Body of pancreas (tissue), 4 donors: ENCODE data around the gene CHST14. TPM values are rescaled to one million over a fixed set of nuclear protein-coding genes. Genes with fewer than 3 reads are reported as not detected.

Experiments
- ATAC-seq: fragments of 150-250 bp; one replicate; pipeline ENCODE4 v1.9.1; 2016
- DNase-seq, 4 donors: peaks; one replicate each; pipeline ENCODE4 v3.0.0-alpha.2; 2019
- H3K27ac ChIP-seq, 4 donors: fragments of 200-600 bp; sonication (generic); 1 replicate in 3 of 4; 2 replicates in 1 of 4; pipeline versions ENCODE4 v1.5.1 to v1.6.1; 2016 to 2019; ENCODE audit warnings: mild to moderate bottlenecking in 1 of 4, mixed read lengths in 1 of 4, moderate library complexity in 1 of 4
- H3K27me3 ChIP-seq, 2 donors: fragments of 200-600 bp; sonication (generic); one replicate each; pipeline ENCODE4 v1.6.0; 2016; ENCODE audit warnings: mild to moderate bottlenecking in 1 of 2
- H3K36me3 ChIP-seq, 2 donors: fragments of 200-600 bp; sonication (generic); replicated peaks in 1 of 2; 2 replicates each; pipeline ENCODE4 v1.5.1; 2016; ENCODE audit warnings: low read depth in 2 of 2; ENCODE audit not compliant: insufficient read depth in 1 of 2
- H3K4me1 ChIP-seq: fragments of 200-600 bp; sonication (generic); one replicate; pipeline ENCODE4 v1.6.0; 2016
- H3K4me3 ChIP-seq, 2 donors: fragments of 200-600 bp; sonication (generic); 1 replicate in 1 of 2; 2 replicates in 1 of 2; pipeline ENCODE4 v1.5.1; 2016 to 2019
- H3K9me3 ChIP-seq, 3 donors: fragments of 200-600 bp; sonication (generic); 1 replicate in 2 of 3; 2 replicates in 1 of 3; pipeline ENCODE4 v1.5.1; 2016
- POLR2A ChIP-seq, 3 donors: fragments of 450-650 bp; IDR thresholded peaks; one replicate each; pipeline ENCODE4 v1.6.1; 2016; ENCODE audit warnings: antibody characterized with exemption in 3 of 3, mild to moderate bottlenecking in 2 of 3
- WGBS, 2 donors: methylation state at CpG; one replicate each; pipeline ENCODE4 v1.1.5; 2017; 5-methylcytosine and 5-hydroxymethylcytosine counted together
- intact Hi-C: fragments of 100-400 bp; cut with DNase I; formaldehyde crosslinking; loops from one replicate; pipeline ENCODE4 v1.15.1; 2023
- total RNA-seq, 2 donors: library from RNA; depleted of rRNA; stranded (reverse); fragments of >200 nt; gene quantifications; one replicate each; pipeline ENCODE4 v1.1.0, GENCODE V29; 2016
- TF ChIP-seq, protein P1 (sequence below), 7 experiments: fragments of 450-650 bp in 4 of 7; fragments of 200-600 bp in 3 of 7; sonication (generic) in 3 of 7; IDR thresholded peaks; one replicate each; pipeline ENCODE4 v1.5.1; 2016 to 2019; ENCODE audit warnings: antibody characterized with exemption in 7 of 7

Gene CHST14
- total RNA-seq, 2 donors from 2014 or later: 4.7 to 8.6 TPM

DNA sequence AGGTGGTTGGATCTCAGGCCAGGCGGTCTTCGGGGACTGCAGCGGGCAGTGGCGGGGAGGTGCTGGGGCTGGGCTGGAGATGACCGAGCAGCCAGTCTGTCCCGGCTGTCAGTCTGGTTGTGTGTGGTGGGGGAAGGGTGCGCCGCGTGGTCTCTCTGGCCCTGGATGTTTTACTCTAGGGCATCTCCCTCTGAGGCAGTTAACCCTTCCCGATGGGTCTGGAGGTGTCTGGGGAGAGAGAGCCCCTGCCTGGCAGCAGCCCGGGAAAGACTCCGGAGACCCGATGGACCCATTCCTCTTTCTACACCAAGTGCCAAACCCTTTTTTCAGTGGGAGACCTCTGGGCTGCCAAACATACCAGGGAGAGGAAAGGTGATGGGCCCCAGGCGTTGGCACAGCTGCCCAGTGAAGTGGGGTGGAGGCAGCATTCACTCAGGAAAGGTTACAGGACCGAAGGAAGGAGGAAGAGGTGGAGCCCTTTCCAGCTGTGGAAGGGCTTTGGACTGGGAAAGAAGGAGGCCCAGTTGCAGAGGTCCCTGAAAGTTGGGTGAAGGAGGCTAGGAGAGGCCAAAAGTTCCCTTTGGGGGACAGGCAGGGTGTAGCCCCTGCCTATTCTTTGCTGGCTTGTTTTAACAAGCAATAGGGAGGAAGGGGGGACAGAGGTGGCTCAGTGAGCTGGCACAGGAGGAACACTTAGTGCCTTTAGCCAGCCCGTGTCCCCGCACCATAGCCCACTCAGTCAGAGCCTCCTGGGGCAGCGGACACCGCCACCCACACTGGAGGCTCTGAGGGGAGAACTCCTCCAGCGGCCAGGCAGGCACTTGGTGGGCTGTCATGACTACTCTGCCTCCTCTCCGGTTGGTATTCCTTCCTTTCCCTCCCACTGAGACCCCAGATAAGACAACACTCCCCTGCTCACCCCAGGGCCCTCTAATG lies 32.8 kb upstream of the CHST14 start:
- TF ChIP-seq, protein P1, sequence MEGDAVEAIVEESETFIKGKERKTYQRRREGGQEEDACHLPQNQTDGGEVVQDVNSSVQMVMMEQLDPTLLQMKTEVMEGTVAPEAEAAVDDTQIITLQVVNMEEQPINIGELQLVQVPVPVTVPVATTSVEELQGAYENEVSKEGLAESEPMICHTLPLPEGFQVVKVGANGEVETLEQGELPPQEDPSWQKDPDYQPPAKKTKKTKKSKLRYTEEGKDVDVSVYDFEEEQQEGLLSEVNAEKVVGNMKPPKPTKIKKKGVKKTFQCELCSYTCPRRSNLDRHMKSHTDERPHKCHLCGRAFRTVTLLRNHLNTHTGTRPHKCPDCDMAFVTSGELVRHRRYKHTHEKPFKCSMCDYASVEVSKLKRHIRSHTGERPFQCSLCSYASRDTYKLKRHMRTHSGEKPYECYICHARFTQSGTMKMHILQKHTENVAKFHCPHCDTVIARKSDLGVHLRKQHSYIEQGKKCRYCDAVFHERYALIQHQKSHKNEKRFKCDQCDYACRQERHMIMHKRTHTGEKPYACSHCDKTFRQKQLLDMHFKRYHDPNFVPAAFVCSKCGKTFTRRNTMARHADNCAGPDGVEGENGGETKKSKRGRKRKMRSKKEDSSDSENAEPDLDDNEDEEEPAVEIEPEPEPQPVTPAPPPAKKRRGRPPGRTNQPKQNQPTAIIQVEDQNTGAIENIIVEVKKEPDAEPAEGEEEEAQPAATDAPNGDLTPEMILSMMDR (IDR thresholded peaks at IDR 0.05): no peak
- TF ChIP-seq POLR2A (IDR thresholded peaks at IDR 0.05): no peak
- no peaks in the 10 kb centered on the region for H3K36me3 ChIP-seq
- peak overlapping the region; percentile 71 to 87 (median 84) for H3K27ac ChIP-seq
- intact Hi-C loops: no loop called here
- DNase-seq (peak in 1 of 4 donors; percentile 27), ATAC-seq (no peak)
- peaks cover 44% of the 10 kb centered on the region for H3K4me1 ChIP-seq
- no peaks in the 10 kb centered on the region for H3K27me3 ChIP-seq
- no peaks in the 10 kb centered on the region for H3K9me3 ChIP-seq
- WGBS, 2 donors: 70 to 80% methylated on average over 18 to 21 of the region's 21 CpGs
- H3K4me3 ChIP-seq: no peak overlapping the region

DNA sequence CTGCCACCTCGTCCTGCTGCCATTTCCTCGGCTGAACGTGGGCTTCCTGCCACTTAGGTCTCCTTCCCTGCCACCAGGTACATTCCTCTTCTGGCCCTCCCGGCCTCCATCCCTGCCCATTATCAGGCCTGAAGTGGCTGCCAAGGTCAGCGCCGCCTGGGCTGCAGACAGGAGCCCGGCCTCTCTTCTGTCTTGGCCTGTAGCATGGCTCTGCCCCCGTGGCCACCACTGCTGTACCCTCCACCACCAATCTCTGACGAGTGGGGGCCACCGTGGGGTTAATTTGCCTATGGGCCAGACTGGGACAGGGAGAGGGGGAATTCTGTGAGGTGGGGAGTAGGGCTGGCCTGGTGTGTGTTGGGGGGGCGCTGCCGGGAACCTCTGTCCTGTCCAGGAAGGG lies 32.1 kb upstream of the CHST14 start:
- intact Hi-C loops: no loop called here
- Histone ChIP-seq H3K27me3 (no peaks in the 10 kb centered on the region), H3K4me1 (peaks cover 51% of the 10 kb centered on the region), H3K9me3 (no peaks in the 10 kb centered on the region), H3K27ac (peak overlapping the region; percentile 71 to 87 (median 84)), H3K4me3 (no peak overlapping the region), H3K36me3 (no peaks in the 10 kb centered on the region)
- peak; percentile 57 to 72 (median 62) for DNase-seq
- 24 to 27% methylated on average over 10 to 12 of the region's 12 CpGs for WGBS, 2 donors
- TF ChIP-seq, protein P1 (IDR thresholded peaks at IDR 0.05): no peak
- no peak for ATAC-seq

DNA sequence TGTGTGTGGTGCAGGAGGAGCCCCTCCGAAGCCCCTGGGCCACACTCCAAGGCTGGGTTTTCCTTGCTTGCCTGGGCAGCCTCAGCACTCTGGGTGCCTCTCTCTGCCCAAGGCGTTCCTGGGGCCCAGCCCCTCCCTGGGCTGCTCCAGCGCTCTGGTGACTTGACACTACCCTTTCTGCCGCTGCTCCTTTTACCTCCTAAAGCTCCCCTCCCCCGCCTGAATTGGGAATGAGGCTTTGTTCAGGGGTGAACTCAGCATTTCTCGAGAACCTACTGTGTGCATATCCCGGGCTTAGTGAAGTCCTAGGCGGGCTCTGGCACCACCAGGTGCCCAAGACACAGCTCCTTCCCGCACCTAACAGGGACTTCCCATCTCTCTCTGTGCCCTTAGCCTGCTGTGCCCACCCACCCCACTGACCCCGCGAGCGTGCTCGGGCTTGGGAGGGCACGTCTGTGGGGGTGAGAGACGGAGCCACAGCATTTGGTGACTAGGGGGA lies 31.3 kb upstream of the CHST14 start:
- Histone ChIP-seq H3K4me1 (peaks cover 56% of the 10 kb centered on the region), H3K27me3 (no peaks in the 10 kb centered on the region), H3K4me3 (peak overlapping the region in 1 of 2 donors; percentile 27), H3K9me3 (no peaks in the 10 kb centered on the region), H3K36me3 (no peaks in the 10 kb centered on the region), H3K27ac (peak overlapping the region; percentile 71 to 87 (median 84))
- intact Hi-C loops: no loop called here
- 10 to 12% methylated on average over 7 to 15 of the region's 15 CpGs for WGBS, 2 donors
- DNase-seq (peak; percentile 43 to 61 (median 52)), ATAC-seq (no peak)
- TF ChIP-seq, protein P1 (IDR thresholded peaks at IDR 0.05): no peak
- TF ChIP-seq POLR2A (IDR thresholded peaks at IDR 0.05): no peak

DNA sequence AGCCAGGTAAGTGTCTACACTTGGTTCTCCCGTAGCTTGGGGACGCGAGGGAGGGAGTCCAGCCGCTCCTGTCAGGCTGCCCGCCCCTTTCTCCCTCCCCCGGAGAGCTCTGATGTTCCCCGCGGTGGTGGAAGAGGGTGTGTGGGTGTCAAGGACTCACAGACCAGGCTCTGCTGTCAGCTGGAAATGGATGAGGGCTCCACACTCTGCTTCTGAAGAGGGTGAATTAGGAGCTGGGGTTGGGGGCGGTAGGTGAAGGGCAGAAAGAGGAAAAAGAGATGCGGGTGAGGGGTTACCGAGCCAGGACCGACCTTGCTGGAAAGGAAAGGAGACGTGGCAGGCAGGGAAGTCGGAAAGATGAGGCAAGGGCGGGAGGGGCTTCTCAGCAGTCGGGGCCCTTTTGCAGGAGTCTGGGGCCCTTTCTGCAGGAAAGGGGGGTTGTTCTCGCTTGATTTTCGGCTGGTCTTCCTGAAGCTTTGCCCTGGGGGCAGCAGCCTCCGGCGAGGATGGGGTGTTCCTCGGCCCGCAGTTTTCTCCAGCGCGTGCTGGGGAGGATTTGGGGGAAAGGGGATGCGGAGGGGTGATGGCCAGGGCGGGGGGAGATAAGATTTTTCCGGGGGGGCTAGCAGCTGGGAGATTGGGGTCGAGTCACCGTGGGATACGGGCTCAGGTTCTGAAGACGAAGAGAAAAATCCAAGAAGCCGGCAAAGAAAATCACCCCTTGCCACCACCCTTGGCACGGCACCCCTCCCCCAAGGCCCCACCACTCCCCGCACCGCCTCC lies 30.6 kb upstream of the CHST14 start:
- no peaks in the 10 kb centered on the region for H3K36me3 ChIP-seq
- peak; percentile 56 to 73 (median 66) for DNase-seq
- 0% methylated on average over 33 to 34 of the region's 35 CpGs for WGBS, 2 donors
- no peaks in the 10 kb centered on the region for H3K9me3 ChIP-seq
- intact Hi-C loops: no loop called here
- TF ChIP-seq POLR2A (IDR thresholded peaks at IDR 0.05): peak in 1 of 3 donors; percentile 11
- TF ChIP-seq, protein P1 (IDR thresholded peaks at IDR 0.05): no peak
- peak; percentile 22 for ATAC-seq
- H3K4me3 ChIP-seq: peak overlapping the region; percentile 27 to 37
- peaks cover 62% of the 10 kb centered on the region for H3K4me1 ChIP-seq
- no peaks in the 10 kb centered on the region for H3K27me3 ChIP-seq
- peak overlapping the region; percentile 71 to 87 (median 84) for H3K27ac ChIP-seq
